NCI-H1930 (cell line): ENCODE results near the gene EFCC1.

Experiments
- DNase-seq, 2 experiments: peaks; one replicate each; lab custom pipeline; 2025; lab: John Stamatoyannopoulos, UW

Gene EFCC1

GRCh38 chr3:129032716-129033115 lies 31.6 kb downstream of the EFCC1 start:
- no peak for DNase-seq

- DNase-seq: no peak
Observed at GRCh38 chr3:129033151-129033550, 32.0 kb downstream of the EFCC1 start.

DNA sequence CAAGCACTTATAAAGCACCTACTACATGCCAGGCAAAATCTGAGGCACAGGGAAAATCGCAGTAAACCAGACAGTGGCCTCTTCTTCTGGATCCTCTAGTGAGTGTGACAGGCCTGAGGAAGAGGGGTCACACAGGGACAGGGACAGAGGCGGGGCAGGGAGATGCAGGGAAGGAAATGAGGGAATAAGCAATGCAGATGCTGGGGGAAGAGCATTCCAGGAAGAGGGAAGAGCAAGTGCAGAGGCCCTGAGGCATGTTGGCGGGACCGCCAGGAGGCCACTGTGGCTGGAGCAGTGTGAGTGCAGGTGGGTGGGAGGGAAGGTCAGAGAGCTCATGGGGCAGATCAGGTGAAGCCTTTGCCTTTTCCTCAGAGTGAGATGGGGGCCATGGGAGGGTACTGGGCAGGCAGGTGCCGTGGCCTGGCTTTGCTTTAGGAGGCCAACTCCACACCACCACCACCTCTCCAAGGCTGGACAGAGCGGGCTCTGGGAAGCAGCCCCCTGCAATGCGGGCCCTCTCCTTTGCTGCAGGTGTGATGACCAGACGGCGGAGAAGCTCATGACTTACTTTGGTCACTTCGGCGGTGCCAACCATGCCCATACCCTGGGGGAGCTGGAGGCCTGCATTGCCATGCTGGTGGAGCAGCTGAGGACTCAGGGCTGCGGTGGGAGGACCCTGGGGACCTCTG lies 32.7 kb downstream of the EFCC1 start:
- DNase-seq: no peak

- no peak for DNase-seq
Observed at GRCh38 chr3:129034642-129035041, 33.5 kb downstream of the EFCC1 start.

GRCh38 chr3:129035360-129036221 lies 34.5 kb downstream of the EFCC1 start:
- DNase-seq: no peak

DNA sequence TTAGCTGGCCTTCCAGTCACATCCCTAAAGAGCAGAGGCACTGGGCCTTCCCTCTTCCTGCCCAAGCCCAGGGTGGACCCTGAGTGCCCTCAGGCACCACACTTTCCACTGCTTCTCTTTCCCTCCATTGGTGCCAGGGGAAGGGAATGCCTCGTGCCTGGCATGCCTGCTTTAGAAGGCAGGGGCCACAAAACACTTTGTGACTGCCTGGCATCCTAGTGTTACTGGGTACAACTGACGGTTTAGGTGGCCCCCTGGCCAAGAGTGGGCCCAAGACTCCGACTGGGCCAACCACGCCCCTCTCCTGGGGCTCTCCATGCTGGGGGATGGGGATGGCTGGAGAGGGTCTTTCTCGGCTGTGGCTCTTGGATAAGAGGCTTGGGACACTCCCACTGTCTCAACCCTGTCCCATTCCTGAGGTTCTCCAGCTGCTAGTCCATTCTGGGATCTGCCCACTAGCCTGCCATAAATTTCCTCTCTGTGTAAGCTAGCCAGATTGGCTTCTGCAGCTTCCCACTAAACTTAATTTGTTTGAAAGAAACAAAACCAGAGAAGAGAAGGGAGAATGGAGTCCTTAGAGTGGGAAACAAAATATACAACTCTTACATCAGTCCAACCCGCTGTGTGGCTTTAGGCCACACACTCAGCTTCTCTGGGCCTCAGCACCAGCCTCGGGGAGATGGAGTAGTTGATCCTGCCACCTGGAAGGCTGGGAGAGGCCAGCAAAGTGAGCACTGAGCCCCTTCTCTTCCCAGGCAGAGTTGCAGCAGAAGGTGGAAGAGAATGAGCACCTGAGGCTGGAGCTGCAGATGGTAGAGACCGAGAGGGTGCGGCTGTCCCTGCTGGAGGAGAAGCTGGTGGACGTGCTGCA lies 35.4 kb downstream of the EFCC1 start:
- no peak for DNase-seq

- DNase-seq: no peak
Observed at GRCh38 chr3:129037093-129037419, 36.0 kb downstream of the EFCC1 start.

DNA sequence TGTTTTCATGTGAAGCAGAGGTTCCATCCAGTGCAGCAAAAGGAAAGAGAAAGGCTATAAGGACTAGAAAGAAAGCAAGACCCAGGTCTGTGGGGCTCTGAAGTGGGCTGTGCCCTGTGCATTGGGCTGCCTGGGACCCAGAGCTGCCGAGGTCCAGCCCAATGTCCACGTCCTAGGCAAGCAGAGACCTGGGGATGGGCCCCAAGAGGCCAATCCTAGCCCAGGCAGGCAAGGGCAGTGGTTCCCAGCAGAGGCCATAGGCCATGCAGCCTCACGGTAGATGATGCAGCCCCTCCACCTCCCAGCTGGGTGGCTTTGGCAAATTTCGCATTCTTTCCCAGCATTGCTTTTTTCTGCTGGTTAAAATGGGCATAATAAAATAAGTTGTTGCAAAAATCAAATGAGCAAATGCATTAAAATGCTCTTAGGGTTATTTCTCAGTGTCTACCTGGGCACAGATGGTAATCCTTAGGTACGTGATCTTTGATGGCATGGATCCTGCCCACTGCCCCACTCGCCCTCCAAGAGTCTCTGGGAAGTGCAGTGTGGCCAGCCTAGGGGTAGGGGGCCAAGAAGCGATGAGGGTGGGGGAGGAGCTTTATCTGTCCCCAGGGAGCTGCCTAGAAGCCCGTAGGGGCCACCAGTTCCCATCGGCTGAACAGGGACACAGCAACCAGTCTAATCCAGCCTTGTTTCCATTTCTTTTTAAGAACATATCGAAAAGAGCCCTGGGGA lies 37.2 kb downstream of the EFCC1 start:
- DNase-seq: no peak

DNA sequence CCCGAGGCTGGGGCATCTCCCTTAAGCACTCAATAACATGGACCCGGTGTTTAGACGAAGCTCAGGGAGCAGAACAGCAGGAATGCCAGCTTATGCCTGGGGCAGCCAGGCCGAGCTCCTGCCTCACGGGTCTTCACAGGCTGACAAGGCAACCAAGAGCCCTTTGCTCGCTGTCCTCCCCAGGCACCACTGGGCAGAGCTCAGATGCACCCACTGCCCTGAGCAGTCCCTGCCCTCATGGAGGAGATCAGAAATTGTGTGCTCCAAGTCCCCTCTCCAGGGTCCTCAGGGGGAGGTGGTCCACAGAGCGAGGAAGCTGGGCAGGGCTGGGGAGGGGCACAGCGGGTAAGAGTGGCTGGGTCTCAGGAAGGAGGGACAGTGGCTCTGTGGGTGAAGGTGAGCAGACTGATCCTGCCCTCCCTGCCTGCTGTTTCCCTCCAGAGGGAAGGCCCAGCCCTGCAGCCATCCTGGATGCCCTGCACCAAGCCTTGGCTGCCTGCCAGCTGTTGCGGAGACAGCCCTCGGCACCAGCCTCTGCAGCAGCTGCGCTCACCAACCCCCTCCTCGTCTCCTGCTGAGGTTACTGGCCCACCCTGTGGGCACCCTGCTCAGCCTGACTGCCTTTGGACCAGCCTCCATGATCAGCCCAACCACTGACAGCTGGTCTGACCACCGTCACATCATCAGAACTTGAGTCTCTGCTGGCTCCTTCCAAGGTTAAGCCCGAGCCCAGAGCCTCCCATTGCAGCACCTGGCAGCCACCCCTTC lies 38.4 kb downstream of the EFCC1 start:
- no peak for DNase-seq

DNA sequence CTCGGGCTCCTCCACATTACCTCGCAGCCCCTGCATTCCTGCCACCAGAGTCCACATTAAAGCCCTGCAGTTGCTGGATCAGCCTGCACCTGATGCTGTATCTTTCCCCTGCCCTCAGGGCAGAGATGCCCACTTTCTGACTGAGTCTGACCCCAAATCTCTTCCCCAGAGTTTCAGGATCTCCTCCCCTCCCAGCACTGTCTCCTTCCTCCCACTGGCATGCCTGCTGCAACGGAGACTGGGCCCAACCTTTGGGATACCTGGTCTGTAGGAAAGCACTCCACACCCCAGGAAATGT lies 38.9 kb downstream of the EFCC1 start:
- DNase-seq: no peak

- DNase-seq: no peak
Observed at GRCh38 chr3:129040579-129041300, 39.6 kb downstream of the EFCC1 start.

GRCh38 chr3:129045675-129046036 lies 44.6 kb downstream of the EFCC1 start:
- DNase-seq: peak in 1 of 2 experiments; percentile 27

DNA sequence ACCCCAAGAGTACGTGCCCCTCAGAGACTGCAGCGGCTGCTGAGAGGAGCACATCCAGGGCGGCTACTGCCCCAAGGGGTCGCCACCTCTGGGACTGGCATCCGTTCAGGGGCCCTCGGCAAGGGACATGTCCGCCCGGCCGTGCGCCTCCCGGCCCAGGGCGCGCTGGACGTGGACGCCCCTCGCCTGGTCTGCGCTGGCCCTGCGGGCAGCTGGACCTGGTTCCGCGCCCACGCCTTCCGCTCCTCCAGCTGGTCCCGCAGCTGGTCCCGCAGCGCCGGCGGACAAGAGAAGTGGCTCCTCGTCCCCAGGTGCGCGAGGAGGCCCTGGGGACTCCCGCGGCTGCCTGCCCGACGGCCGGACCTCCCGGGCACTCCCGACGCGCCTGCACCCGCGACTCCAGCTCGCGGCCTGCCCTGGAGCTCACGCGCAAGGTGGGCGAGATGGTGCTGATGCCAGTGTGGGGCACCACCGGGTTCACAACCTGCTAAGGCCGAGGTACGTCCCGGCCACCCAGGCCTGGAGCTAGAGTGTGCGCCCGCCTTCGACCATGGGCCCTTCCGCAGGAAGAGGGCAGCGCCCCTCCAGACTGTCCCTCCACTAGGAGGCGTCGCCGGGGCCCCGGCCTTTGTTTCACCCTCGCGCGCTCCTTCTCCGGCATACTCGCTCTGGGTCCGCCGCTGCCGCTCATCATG lies 45.1 kb downstream of the EFCC1 start:
- no peak for DNase-seq

GRCh38 chr3:129046732-129047552 lies 45.8 kb downstream of the EFCC1 start:
- DNase-seq: no peak

DNA sequence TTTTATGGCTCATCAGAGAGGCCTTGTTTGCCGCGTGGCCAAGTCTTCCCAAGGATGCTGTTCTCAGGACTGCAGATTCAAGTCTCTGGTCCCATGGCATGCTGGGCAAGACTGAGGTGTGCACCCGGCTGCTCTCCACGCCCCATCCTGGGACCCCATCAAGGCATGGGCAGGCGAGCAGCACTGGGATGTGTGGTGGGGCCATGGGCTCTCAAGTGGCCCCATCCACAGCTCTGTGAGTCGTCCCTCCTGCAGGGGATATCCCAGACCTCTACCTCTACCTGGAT lies 46.4 kb downstream of the EFCC1 start:
- DNase-seq: no peak

GRCh38 chr3:129050556-129051295 lies 49.6 kb downstream of the EFCC1 start:
- no peak for DNase-seq

GRCh38 chr3:129051871-129052340 lies 50.8 kb downstream of the EFCC1 start:
- no peak for DNase-seq

GRCh38 chr3:129052675-129053074 lies 51.6 kb downstream of the EFCC1 start:
- DNase-seq: no peak
